Measurements from ENCODE around the gene MTARC2.

Gene MTARC2

DNA sequence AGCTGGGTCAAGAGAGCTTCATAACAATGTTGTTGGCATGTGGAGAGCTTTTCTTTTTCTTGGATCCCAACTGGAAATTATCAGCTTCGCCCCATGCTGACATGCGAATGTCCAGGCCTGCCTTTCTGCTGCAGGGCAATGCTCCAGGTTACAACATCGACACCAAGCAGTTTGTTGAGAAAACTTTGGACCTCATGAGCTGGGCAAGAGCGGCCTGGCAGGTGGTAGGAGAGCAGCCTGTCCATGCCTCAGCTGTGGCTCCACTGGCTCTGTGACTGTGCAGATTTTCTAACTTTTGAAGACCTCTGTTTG, 80.0 kb downstream of the MTARC2 start:
- no peak for DNase-seq (ENCODE audit: low spot score)

- DNase-seq (ENCODE audit: low spot score) = no peak
Observed at GRCh38 chr1:220828950-220829586, 80.9 kb downstream of the MTARC2 start.

- no peak for DNase-seq (ENCODE audit: low spot score)
Observed at GRCh38 chr1:220833436-220833835, 85.3 kb downstream of the MTARC2 start.
